HepG2 (cell line): ENCODE results near the gene FBXO11.

ENCODE experiments used
- CREM ChIP-seq, 2 experiments: sonication (generic) in 1 of 2; formaldehyde crosslinking in 1 of 2; IDR thresholded peaks; 2 replicates each; pipeline versions ENCODE4 v1.4.0 to v1.6.1; 2016 to 2020; ENCODE audit warnings: antibody characterized with exemption in 1 of 2, mild to moderate bottlenecking in 1 of 2, missing genetic modification reagents in 1 of 2
- ELF4 ChIP-seq: sonication (generic); formaldehyde crosslinking; IDR thresholded peaks from 2 replicates; pipeline ENCODE4 v1.5.0; 2020; ENCODE audit warnings: missing genetic modification reagents, mild to moderate bottlenecking, moderate library complexity, borderline replicate concordance
- PITX1 ChIP-seq: sonication (generic); formaldehyde crosslinking; IDR thresholded peaks from 2 replicates; pipeline ENCODE4 v1.5.1; 2020; ENCODE audit warnings: mild to moderate bottlenecking, missing genetic modification reagents
- RNF219 ChIP-seq: sonication (generic); formaldehyde crosslinking; IDR thresholded peaks from 2 replicates; pipeline ENCODE4 v1.5.0; 2020; ENCODE audit warnings: mild to moderate bottlenecking, missing genetic modification reagents
- SP1 ChIP-seq, 2 experiments: fragments of 450-650 bp in 1 of 2; sonication (generic) in 1 of 2; formaldehyde crosslinking in 1 of 2; IDR thresholded peaks; 2 replicates each; pipeline versions ENCODE4 v1.4.0 to v1.6.1; 2016 to 2020; ENCODE audit warnings: missing genetic modification reagents in 1 of 2
- SUZ12 ChIP-seq: fragments of 150-350 bp; IDR thresholded peaks from 2 replicates; pipeline ENCODE4 v1.6.1; 2014; ENCODE audit warnings: low read depth, low read length
- ZHX1 ChIP-seq: sonication (generic); formaldehyde crosslinking; IDR thresholded peaks from 2 replicates; pipeline ENCODE4 v1.8.1; 2022; ENCODE audit warnings: low read depth, mild to moderate bottlenecking, missing genetic modification reagents
- ZNF12 ChIP-seq: sonication (generic); formaldehyde crosslinking; IDR thresholded peaks from 2 replicates; pipeline ENCODE4 v1.5.0; 2020; ENCODE audit warnings: missing genetic modification reagents
- ZNF737 ChIP-seq: sonication (generic); formaldehyde crosslinking; IDR thresholded peaks from 2 replicates; pipeline ENCODE4 v1.5.0; 2020; ENCODE audit warnings: missing genetic modification reagents, mild to moderate bottlenecking, borderline replicate concordance
- TF ChIP-seq, protein P1 (sequence below): sonication (generic); formaldehyde crosslinking; IDR thresholded peaks from 2 replicates; pipeline ENCODE4 v1.5.0; 2020; ENCODE audit warnings: missing genetic modification reagents

GRCh38 chr2:47950340-47951301 is 44.3 kb upstream of the FBXO11 start:
- TF ChIP-seq SP1 (IDR thresholded peaks at IDR 0.05) (no peak), SP1 (CRISPR knock-in tag; IDR thresholded peaks at IDR 0.05) (no peak), SUZ12 (no peak), PITX1 (no peak), ZNF12 (no peak), ELF4 (CRISPR knock-in tag) (no peak), ZNF737 (CRISPR knock-in tag) (no peak), ZHX1 (no peak), RNF219 (CRISPR knock-in tag) (no peak), CREM (IDR thresholded peaks at IDR 0.05) (no peak), CREM (CRISPR knock-in tag; IDR thresholded peaks at IDR 0.05) (no peak)
- TF ChIP-seq, protein P1, sequence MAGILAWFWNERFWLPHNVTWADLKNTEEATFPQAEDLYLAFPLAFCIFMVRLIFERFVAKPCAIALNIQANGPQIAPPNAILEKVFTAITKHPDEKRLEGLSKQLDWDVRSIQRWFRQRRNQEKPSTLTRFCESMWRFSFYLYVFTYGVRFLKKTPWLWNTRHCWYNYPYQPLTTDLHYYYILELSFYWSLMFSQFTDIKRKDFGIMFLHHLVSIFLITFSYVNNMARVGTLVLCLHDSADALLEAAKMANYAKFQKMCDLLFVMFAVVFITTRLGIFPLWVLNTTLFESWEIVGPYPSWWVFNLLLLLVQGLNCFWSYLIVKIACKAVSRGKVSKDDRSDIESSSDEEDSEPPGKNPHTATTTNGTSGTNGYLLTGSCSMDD (CRISPR knock-in tag): no peak
